ENCODE data around the gene ZIC4.

GRCh38 chr3:147355753-147356090 is 50.6 kb downstream of the ZIC4 start:
- TF ChIP-seq MXI1 (IDR thresholded peaks at IDR 0.05; ENCODE audit: borderline replicate concordance, low read depth, low read length) (no peak), POLR2A (IDR thresholded peaks at IDR 0.05; ENCODE audit: low read depth, low read length) (no peak), RCOR1 (IDR thresholded peaks at IDR 0.05; ENCODE audit: insufficient replicate concordance, low read length) (no peak), SMC3 (IDR thresholded peaks at IDR 0.05; ENCODE audit: low read depth, low read length) (no peak), BHLHE40 (IDR thresholded peaks at IDR 0.05; ENCODE audit: low read depth, low read length) (no peak), MAZ (IDR thresholded peaks at IDR 0.05; ENCODE audit: borderline replicate concordance, low read depth, low read length) (no peak)
- TF ChIP-seq, protein P1, sequence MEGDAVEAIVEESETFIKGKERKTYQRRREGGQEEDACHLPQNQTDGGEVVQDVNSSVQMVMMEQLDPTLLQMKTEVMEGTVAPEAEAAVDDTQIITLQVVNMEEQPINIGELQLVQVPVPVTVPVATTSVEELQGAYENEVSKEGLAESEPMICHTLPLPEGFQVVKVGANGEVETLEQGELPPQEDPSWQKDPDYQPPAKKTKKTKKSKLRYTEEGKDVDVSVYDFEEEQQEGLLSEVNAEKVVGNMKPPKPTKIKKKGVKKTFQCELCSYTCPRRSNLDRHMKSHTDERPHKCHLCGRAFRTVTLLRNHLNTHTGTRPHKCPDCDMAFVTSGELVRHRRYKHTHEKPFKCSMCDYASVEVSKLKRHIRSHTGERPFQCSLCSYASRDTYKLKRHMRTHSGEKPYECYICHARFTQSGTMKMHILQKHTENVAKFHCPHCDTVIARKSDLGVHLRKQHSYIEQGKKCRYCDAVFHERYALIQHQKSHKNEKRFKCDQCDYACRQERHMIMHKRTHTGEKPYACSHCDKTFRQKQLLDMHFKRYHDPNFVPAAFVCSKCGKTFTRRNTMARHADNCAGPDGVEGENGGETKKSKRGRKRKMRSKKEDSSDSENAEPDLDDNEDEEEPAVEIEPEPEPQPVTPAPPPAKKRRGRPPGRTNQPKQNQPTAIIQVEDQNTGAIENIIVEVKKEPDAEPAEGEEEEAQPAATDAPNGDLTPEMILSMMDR (conservative IDR thresholded peaks at IDR 0.05; ENCODE audit: low read depth, low read length), result no peak
